ENCODE measurements around the gene SIGLEC15.
"Not testable (repeated sequence)": the region's sequence is repeated elsewhere in the genome, so short reads cannot be mapped to it uniquely, and the experiment has no call there.

The SIGLEC15 gene

DNA sequence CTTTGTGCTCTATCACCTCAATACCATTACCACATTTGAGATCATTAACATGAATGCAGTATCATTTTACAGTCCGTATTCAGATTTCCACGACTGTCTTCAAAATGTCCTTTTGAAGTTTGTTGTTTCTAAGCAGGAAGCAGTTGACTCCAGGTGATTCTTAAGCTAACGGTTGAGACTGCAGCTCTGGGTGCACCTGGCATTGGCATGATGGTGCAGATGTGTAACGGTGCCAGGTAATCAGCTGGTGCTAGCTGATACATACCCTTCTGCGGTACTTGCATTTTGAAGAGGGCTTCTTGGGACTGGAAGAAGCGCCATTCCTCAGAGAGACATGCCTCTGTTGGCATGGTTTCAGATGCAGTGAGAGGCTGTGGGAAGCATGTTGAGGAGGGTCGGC lies 19.5 kb downstream of the SIGLEC15 start:
- no peak for DNase-seq

DNA sequence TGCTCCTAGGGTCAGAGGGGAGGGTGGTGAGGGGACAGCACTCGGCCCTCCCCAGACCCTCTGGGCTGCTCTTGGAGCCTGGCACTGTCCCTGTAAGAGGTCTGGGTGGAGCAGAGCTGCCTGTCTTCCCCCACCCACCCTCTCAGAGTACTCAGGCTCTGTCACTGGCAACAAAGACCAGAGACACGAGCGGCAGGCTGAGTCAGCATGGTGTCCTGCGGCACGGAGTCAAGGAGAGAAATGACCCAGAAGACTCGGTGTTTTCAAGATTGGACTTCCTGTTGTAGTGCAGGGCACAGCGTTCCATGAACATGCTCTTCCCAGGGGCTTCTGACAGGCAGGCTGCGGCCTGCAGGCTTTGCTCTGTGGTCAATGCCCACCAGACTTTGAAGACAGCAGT lies 19.9 kb downstream of the SIGLEC15 start:
- DNase-seq = no peak

DNA sequence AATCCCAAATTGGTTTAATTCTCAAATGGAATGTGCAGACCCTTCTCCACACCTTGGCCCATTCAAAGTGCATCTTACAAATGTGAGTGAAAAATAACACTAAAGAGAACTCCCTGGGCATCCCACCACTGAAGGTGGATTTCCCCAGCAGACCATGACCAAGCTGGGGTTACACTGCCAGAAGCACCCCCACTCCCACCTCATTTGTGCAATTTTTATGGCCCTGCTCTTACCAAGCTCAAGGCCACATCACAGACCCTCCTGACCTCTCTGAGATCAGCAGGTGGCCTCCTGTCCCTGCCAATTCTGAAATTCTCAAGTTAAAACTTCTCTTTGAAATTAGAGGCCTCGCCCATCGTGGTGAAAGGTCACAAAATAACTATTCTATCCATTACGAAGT lies 21.6 kb downstream of the SIGLEC15 start:
- DNase-seq = no peak

DNA sequence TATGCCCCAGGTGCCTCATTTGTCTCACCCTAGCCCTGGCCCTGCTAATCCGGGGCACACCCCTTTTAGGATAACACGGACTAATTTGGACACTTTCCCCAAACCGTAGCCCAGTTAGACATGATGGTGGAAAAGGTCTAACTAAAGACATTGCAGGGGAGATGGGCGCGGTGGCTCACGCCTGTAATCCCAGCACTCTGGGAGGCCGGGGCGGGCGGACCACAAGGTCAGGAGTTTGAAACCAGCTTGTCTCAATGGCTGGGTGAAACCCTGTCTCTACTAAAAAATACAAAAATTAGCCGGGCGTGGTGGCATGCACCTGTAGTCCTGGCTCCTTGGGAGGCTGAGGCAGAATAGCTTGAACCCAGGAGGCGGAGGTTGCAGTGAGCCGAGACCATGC lies 23.2 kb downstream of the SIGLEC15 start:
- DNase-seq = not testable (repeated sequence)

DNA sequence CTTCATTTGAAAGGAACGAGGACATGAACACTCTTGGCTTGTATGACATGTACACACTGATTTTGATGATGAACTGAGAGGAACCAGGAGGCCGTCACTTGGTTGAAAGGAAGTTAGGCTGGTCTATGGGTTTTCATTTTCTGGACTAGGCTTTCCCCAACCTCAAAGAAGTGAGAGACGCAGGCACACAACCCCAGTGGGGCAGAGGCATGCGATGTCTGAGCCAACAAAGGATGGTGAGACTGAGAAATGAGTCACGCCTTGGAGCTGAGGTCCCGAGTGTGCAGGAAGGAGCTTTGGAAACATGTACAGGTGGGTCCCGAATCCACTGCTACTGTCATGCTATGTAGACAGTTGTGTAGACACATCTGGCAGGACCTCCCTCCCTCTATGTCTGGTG lies 24.1 kb downstream of the SIGLEC15 start:
- no peak for DNase-seq

DNA sequence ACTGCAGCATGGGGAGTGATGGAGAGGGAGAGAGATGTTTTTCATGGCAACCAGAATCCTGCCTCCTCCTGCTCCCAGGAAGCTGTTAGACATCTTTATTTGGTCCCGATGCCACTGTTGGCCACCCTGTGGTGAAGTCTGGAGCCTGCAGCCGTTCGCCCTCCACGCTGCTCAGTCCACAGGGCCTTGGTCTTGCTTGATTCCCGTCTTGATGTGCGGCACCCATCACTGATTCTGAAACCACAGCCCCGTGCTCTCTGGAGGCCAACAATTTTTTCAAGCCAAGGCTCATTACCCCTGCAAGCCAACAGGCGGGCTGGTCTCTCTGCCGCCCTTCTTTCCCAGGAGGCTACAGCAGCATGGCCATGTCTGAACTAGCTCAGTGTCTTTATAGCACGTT lies 24.5 kb downstream of the SIGLEC15 start:
- DNase-seq = no peak

DNA sequence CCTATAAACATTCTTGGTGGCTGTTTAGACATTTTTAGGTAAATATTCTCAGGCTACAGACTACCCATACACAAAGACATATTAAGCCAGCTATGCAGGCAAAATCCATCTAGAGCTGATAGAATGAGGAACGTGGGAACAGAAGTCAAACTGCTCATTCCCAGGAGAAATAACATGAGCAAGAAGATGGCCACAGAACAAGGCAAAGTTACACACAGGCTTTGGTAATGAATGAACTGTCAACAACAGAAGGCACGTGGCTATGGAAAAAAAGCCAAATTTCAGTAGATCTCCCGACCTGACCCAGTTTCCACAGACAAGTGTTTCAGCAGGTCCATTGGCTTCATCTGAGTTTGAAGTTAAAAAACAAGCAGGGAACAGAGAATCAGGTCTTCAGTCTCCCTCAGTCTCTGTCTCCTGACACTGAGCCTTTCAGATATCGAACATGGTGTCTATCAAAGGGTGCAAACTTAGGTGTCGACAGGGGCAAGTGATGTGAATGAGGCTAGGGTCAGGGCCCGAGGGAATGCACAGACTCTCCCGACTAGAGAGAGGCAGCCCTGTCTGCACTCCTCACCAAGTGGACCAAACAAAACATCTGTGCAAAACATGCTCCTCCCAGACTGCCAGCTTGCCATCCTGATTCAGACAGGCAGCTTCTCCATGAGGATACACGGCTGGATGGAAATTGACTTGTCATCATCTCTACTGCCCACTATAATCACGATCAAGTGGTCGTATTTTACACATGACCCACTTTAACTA lies 25.9 kb downstream of the SIGLEC15 start:
- no peak for DNase-seq

DNA sequence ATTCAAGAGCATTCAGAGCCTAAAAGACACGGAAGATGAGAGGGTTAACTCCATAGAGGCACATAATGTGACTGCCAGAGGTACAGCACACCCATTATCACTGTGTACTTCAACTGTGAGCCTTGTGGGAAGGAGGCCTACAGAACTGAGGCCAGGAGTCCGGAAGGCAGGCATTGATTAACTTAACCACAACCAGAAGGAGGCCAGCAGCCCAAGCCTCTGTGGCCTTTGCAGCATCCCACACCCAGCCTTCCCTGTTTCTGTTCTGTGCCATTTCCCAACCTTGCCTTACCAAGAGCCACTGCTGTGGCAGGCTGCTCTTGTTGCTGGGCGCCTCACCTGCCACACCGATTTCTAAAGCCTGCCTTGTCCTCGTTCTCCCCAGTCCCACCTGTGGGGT lies 27.2 kb downstream of the SIGLEC15 start:
- DNase-seq = no peak

DNA sequence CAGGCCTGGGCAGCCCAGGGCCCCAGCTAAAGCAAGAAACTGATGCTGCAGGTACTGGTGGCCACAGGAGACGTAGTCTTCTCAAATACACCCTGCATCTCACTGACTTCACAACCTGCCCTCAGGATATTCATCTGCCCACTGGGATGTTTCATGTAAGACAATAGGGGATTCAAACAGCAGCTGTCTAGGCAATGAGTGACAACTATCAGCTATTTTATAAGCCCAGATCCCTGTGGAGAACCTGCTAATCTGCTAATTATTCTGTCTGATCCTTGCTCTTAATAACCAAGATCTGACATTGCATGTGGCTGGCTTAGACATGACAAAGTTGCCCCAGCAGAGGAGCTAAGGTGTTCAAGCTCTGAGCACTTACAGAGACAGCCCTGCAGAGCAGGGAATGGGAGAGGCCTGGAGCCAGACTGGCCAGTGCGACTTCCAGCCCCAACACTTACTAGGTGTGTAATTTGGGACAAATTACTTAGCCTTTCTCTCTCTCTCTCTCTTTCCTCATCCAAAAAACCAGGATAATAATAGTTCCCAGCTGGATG lies 28.6 kb downstream of the SIGLEC15 start:
- no peak for DNase-seq

DNA sequence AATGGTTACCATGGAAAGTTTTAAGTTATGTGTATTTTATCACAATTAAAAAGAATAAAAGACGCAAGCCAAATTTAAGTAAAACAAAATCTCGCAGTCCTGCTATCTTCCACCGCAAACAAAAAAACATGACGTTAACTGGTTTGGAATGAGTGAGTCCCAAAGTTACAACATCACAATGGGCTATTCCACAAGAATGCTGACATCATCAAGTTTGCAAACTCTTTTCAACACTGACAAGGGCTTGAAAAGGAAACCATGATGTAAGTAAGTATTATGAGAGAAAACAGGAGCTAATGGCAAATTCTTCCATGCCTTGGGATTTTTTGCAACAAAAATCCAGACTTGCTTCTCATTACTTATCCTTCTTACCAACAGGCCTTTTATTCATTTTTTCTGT lies 31.1 kb downstream of the SIGLEC15 start:
- DNase-seq = no peak

DNA sequence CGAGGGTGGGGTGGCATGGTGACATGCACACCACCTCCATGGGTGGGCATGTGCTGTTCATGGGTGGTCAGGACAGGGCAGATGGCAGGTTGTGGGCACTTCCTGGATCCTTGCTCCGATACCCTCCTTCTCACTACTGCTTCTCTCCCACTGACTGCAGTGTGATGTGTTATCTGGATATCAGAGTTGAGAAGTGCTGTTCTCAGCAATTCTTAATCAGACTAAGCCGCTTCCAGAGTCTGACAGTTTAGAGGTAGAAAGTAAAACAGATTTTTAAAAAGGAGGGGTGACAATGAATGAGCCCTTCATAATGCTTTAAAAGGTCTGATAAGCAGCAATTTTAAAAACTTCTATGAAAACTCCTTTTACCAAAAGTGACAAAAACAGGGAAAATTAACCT lies 33.9 kb downstream of the SIGLEC15 start:
- DNase-seq = no peak

DNA sequence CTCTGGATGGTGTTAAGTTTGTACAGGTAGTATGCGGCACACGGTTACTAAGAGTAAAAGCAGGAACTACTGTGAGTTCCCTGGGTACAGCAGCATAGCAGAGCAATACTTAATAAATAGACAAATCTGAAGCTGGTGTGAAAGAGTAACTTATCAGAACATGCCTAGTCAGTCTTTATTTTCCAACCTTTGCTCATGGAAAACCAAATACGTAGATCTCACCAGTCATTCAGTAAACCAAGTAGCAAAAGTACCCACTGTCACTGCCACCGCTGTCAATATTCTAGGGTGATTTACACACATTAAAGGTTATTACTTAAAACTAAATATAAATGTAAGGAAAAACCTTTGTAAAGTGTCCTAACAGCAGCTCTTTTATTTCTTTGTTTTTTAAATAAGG lies 35.0 kb downstream of the SIGLEC15 start:
- DNase-seq = no peak

DNA sequence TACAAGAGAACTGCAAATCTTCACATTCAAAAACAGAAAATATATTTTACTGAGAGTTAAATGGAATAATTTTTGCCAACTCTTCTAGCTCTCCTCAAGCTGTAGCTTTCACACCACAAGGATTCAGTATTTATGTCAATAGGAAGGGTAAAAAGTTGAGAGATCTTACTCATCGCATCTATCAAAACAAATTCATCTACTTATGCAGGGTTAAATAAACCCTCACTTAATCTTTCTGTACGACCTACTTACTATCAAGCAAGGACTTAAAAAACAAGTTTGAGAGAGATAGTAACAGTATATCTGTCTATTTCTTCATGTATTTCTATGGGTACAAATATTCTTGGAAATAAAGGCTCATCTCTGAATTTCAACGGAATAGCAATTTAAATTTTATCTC lies 35.5 kb downstream of the SIGLEC15 start:
- no peak for DNase-seq

DNA sequence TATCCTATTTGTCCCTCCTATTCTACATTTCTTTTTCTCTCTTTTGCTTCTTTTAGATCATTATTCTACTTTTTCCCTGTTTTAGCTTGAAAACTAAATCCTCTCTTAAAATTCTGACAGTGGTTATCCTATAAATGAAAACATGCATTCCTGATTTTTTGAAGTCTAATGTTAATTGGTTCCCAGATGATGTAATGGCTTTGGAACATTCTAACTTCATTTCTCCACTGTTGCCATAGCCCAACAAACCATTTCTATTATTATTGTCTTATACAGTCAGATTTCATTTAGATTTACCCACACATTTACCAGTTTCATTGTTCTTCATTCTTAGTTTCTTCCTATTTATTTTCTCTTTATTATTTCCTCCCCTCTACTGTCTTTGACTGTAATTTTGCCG lies 36.5 kb downstream of the SIGLEC15 start:
- no peak for DNase-seq

DNA sequence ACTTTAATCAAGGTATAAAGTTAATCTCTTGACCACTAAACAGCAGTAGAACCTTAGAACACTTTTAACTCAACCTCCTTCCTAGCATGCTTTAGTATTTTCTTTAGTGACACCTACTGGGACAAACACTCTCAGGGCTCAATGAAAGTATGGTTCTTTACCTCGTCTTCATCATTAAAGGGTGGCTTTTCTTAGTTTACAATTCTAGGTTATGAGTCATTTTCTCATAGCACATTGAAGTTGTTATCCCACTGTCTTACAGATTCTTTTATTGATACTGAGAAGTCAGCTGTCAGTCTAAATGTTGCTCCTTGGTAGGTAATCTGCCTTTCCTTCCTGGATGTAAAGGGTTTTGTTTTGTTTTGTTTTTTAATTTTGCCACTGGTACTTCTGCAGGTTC lies 38.0 kb downstream of the SIGLEC15 start:
- DNase-seq = no peak

DNA sequence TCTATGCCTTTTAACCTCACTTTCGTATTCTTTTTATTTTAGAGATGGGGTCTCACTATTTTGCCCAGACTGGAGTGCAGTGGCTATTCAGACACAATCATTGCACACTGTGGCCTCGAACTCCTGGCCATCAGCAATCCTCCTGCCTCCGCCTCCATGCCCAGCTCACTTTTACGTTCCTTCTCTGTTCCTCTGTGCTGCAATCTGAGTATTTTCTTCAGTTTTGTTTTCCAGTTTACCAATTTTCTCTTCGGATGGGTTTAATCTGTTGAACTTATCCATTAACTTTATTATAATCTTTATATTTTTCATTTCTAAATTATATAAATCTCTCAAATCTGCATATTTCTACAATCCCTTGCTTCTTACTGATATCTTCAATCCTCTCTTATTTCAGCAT lies 38.6 kb downstream of the SIGLEC15 start:
- no peak for DNase-seq

DNA sequence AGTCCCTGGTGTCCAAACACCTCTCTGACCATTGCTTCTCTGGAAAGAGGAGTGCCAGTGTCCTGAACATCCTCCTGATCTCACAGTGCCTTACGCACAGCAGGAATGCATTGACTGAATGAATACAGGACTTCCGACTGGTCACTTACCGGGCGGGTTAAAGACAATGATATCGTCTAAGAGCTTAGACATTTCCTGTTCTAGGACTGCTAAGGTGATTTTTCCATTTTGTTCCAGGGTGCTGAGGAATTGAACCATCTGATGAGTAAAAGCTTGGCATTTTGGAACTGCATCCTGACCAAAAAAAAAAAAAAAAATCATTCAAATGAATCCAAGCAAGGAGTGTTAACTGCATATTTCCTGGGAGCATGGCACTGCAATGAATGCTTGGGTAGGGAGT lies 40.0 kb downstream of the SIGLEC15 start:
- no peak for DNase-seq

DNA sequence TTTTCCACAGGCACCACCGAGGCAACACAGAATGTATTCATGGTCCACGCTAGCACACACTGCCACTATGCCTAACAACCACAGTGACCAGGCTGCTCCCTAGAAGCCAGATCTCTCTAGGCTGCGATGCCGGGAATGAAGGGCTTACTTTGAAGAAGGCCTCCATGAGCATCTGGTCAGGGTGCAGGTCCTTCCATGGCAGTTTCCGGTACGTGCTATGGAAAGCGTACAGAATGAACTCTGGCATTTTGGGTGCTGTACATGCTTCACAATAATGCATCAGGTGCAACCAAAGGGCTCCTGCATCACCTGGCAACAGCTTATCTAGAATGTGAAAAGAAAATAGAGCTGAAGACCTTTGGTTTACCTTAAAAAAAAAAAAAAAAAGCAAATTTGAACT lies 44.9 kb downstream of the SIGLEC15 start:
- DNase-seq = no peak

DNA sequence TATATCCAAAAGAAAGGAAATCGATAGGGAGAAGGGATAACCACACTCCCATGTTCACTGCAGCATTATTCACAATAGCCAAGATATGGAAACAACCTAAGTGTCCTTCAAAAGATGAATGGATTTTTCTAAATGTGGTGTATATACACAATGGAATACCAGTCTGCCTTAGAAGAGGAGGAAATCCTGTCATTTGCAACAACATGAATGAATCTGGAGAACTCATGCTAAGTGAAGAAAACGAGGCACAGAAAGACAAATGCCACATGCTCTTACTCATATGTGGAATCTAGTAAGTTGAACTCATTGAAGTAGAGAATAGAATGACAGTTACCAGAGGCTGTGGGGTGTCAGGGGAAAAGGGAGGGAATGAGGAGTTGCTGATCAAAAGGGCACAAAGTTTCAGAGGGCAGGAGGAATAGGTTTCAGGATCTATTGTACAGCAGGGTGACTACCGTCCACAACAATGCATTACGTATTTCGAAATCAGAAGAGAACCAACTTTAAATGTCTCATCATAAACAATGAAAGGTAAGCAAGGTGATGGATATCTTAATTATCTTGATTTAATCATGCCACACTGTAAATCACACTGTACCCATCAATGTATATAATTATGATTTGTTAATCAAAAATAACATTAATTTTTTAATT lies 46.1 kb downstream of the SIGLEC15 start:
- DNase-seq = no peak

DNA sequence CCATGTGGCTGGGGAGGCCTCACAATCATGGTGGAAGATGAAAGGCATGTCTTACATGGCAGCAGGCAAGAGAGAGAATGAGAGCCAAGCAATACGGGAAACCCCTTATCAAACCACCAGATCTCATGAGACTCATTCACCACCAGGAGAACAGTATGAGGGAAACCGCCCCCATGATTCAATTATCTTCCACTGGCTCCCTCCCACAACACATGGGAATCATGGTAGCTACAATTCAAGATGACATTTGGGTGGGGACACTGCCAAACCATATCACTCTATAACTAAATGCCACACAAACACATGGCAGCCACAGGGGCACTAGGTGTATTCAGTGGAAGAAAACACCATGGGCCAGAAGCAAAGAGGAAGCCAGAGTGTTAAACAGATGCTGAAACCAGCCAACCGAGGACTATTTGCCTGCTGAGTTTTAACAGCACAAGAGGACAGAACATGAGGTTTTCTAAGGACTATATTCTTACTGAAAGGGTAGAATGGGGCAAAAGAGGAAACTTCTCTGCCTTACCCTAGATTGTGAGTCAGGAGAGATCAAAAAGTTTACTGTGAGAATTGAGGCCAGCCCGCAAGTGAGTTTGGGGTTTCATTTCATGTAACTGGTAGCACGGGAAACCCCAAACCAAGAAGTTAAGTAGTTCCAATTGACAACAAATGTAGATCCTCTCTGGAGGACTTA lies 49.2 kb downstream of the SIGLEC15 start:
- peak; percentile 18 for DNase-seq

DNA sequence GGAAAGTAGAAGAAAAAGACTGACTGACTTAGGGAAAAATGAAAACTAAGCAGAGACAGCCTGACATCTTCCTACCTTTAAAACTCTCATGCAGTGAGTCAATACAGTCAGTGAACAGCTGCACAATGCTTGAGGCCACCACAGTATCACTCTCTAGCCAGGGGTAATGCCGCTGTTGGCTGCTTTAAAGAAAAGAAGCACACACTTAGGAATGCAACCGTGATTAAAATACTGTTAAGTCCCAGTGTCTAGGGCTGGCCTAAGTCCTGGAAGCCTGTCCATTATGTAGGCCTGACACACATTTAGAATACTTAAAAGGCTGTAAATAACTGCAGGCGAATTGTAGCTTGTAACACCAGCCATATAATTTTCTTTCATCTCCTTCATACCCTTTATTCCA lies 50.7 kb downstream of the SIGLEC15 start:
- no peak for DNase-seq

DNA sequence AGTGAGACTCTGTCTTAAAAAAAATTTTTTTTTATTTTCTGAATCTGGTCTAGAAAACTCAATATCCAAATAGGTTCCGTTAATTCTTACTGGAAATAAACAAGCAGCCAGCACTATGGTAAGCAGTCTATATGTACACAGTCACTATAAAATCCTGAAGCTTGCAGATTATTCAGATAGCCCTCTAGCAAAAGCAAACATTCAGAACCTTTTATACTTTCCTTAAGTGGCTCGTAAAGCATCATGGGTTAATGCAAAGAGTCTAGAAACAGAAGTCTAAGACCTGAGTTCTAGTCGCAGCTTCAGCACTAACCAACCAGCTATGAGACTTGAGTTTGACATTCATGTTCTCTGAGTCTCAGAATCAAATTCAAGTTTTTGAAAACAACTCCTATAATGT lies 51.9 kb downstream of the SIGLEC15 start:
- no peak for DNase-seq

DNA sequence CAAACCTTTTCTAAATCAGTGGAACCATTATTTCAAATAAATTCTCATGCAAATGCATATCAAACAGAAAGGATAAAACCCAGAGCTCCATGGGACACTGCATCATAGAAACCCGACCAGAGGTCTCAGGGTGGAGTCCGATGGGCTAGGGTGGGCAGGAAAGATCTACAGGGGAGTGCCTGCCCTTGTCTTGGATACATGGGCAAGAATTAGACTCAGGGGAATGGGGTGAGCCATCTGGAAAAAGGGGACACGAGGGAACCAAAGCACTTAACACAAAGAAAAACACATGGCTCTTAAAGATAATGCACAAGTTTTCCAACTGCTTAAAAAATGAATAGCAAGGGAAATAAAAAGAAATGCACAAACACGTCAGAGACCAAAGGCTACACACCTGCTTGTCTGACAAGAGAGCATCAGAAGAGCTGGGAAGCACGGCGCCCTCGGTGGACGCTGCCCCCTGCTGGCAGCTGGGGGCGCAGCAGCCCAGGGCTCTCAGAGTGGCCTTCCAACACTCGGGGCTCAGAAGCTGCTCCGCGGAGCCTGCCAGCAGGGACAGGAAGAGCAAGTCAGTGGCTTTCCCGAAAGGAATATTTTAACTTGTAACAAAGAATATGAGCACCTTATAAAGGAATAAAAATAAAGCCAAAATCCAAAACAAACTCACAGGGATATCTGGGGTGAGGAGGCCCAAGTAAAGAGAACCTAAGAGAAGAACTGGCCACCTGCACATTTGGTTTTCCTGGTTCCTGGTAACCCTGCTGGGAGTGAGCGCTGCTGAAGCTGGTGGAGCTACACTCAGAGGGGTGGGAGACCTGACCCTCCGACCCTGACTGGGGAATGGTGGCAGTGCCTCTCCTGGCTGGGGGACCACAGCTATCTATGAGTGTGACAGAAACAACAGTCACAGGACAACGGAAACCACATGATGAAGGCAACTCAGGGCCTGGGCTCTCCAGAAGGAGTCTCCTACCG lies 54.5 kb downstream of the SIGLEC15 start:
- DNase-seq = peak; percentile 61

Data from CD4-positive, alpha-beta T cell treated with Interferon gamma for 1 hour (primary cell).